Measurements from ENCODE around the gene DKKL1. TPM values are rescaled to one million over a fixed set of nuclear protein-coding genes. Genes with fewer than 3 reads are reported as not detected.
A peak's percentile ranks its signal among the peaks of the same experiment; 100 is the strongest.

The DKKL1 gene
- polyA plus RNA-seq, 1 of the 3 experiments (the other 2 are of a cell fraction), result 0.36 TPM

DNA sequence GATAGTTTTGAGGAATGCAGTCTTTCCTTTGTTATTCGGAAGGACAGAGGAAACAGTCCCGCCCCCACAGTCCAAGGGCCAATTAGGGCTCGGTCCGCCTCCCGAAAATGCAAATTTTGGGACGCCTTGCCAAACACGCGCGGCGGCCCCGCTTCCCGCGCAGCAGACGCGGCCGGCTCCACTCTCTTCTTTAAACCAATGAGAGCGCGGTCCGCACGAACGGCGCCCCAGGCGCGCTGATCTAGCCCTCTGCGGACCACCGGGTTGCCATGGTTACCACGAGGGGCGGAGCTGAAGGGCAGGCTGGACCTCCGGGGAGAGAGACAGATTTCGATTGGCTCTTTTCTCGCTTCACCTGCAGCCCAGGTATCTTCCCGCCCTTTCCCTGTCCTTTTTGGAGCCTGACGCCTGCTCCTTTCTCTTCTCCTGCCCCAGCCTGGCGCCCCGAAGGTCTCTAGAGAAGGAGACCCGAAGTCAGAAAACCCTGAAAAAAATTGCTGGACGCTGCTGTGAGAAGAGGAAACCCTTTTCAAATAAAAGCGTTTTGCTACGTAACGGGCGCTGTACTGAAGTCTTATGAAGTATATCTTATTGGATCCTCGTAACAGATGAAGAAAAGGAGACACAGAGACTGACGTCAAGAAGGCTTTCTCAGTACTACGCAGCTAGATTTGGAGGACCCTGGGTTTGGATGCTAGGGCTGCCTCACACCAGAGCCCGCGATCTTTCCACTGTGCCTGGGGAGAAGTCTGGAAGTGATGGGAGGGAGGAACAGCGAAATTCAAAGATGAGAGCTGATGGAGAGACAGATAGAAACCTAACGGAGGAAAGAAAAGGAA lies 57.6 kb downstream of the DKKL1 start:
- Histone ChIP-seq H3K9me3 (no peaks in the 10 kb centered on the region), H3K4me1 (ENCODE audit: control insufficient read depth in 1 of 2, insufficient read depth in 2 of 2, low read depth in 1 of 2, low read length in 1 of 2) (peaks cover 0 to 4% of the 10 kb centered on the region in 2 experiments; a peak in 2 of 4 replicates), H3F3A (replicated peaks; ENCODE audit: insufficient read depth) (peaks cover 11% of the 10 kb centered on the region), H3K9ac (no peak overlapping the region), H3K4me2 (no peak overlapping the region; the same call in 1 of the 2 replicates), H3K4me3 (ENCODE audit: low read depth in 2 of 2, low read length in 1 of 2) (peak overlapping the region in 1 of 2 experiments; percentile 14; a peak in 2 of 4 replicates), H3K9me2 (no peaks in the 10 kb centered on the region), H3K79me2 (ENCODE audit: insufficient read depth) (no peaks in the 10 kb centered on the region), H3K36me3 (replicated peaks in 1 of 2; ENCODE audit: control insufficient read depth in 1 of 2, insufficient read depth in 2 of 2, low read length in 1 of 2) (no peaks in the 10 kb centered on the region), H2AFZ (ENCODE audit: low read depth) (no peak overlapping the region), H3K27ac (ENCODE audit: low read depth in 2 of 2, low read length in 1 of 2) (no peak overlapping the region), H3K27me3 (ENCODE audit: insufficient read depth) (peaks cover 99% of the 10 kb centered on the region), H4K20me1 (ENCODE audit: insufficient read depth) (no peaks in the 10 kb centered on the region)
- 0 out of 2 replicates have a peak, but pooled peaks have one; percentile 28 for TF ChIP-seq EZH2phosphoT487 (IDR thresholded peaks at IDR 0.05; ENCODE audit: borderline replicate concordance, low read depth)
- no peak for TF ChIP-seq RCOR1 (IDR thresholded peaks at IDR 0.05; ENCODE audit: low read length)
- ChIA-PET CTCF (interaction anchor here (0.7 to 17.5 kb wide), 8 partner anchors 9 to 196 kb away, joined by 3 to 108 read pairs (median 5); partner anchors contain the start of gene FLT3LG), POLR2A (interaction anchor here (1.0 kb wide), 1 partner anchor 31 kb away, joined by 3 read pairs; the partner anchor contains the start of gene PIH1D1)
- DNase-seq, result peak; percentile 95
- WGBS (ENCODE audit: low lambda C conversion rate), result 13% methylated on average over 41 of the region's 48 CpGs

DNA sequence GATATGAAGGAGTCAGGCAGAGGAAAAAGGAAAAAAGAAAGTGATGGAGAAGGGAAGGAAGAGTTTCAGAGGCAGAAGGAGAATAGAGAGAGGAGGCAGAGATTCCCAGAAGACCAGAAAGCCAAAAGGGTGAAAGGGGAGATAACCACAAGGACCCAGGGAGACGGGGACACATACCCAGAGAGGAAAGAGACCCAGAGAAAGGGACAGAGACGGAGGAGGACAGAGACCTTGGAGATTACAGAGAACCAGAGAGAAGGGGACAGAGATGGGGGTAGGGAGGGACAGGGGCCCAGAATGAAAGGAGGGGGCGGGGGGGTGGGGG lies 58.2 kb downstream of the DKKL1 start:
- Histone ChIP-seq H3K4me1 (ENCODE audit: control insufficient read depth in 1 of 2, insufficient read depth in 2 of 2, low read depth in 1 of 2, low read length in 1 of 2) (peaks cover 0 to 4% of the 10 kb centered on the region in 2 experiments; a peak in 2 of 4 replicates), H3K79me2 (ENCODE audit: insufficient read depth) (no peaks in the 10 kb centered on the region), H3K9ac (no peak overlapping the region), H3K27me3 (ENCODE audit: insufficient read depth) (peaks cover 99% of the 10 kb centered on the region), H3K9me3 (no peaks in the 10 kb centered on the region), H3K36me3 (replicated peaks in 1 of 2; ENCODE audit: control insufficient read depth in 1 of 2, insufficient read depth in 2 of 2, low read length in 1 of 2) (no peaks in the 10 kb centered on the region), H4K20me1 (ENCODE audit: insufficient read depth) (no peaks in the 10 kb centered on the region), H2AFZ (ENCODE audit: low read depth) (no peak overlapping the region), H3K27ac (ENCODE audit: low read depth in 2 of 2, low read length in 1 of 2) (no peak overlapping the region), H3K9me2 (no peaks in the 10 kb centered on the region), H3K4me2 (no peak overlapping the region; the same call in 1 of the 2 replicates), H3F3A (replicated peaks; ENCODE audit: insufficient read depth) (peaks cover 11% of the 10 kb centered on the region), H3K4me3 (ENCODE audit: low read depth in 2 of 2, low read length in 1 of 2) (no peak overlapping the region)
- ChIA-PET CTCF (interaction anchor here (0.6 to 17.5 kb wide), 8 partner anchors 9 to 57 kb away, joined by 3 to 108 read pairs (median 4); no protein-coding TSS in a partner anchor), POLR2A (no interaction called here)
- DNase-seq, result no peak
- 10% methylated on average over 3 of the region's 3 CpGs for WGBS (ENCODE audit: low lambda C conversion rate)
- TF ChIP-seq FOXJ3 (CRISPR knock-in tag; IDR thresholded peaks at IDR 0.05), result no peak
- no peak for TF ChIP-seq RFX5 (IDR thresholded peaks at IDR 0.05; ENCODE audit: low read length)
- no peak for TF ChIP-seq ELF1 (IDR thresholded peaks at IDR 0.05)
- TF ChIP-seq SIN3A (IDR thresholded peaks at IDR 0.05; ENCODE audit: borderline replicate concordance, low read depth, low read length), result no peak
- no peak for TF ChIP-seq RAD21 (IDR thresholded peaks at IDR 0.05; ENCODE audit: low read length)
- no peak for TF ChIP-seq FOSL2 (IDR thresholded peaks at IDR 0.05; ENCODE audit: borderline replicate concordance, low read depth)
- TF ChIP-seq, protein P1, sequence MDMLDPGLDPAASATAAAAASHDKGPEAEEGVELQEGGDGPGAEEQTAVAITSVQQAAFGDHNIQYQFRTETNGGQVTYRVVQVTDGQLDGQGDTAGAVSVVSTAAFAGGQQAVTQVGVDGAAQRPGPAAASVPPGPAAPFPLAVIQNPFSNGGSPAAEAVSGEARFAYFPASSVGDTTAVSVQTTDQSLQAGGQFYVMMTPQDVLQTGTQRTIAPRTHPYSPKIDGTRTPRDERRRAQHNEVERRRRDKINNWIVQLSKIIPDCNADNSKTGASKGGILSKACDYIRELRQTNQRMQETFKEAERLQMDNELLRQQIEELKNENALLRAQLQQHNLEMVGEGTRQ (IDR thresholded peaks at IDR 0.05; ENCODE audit: borderline replicate concordance, low read depth, low read length), result no peak
- TF ChIP-seq SMC3 (IDR thresholded peaks at IDR 0.05; ENCODE audit: low read depth, low read length), result no peak
- TF ChIP-seq, protein P2, sequence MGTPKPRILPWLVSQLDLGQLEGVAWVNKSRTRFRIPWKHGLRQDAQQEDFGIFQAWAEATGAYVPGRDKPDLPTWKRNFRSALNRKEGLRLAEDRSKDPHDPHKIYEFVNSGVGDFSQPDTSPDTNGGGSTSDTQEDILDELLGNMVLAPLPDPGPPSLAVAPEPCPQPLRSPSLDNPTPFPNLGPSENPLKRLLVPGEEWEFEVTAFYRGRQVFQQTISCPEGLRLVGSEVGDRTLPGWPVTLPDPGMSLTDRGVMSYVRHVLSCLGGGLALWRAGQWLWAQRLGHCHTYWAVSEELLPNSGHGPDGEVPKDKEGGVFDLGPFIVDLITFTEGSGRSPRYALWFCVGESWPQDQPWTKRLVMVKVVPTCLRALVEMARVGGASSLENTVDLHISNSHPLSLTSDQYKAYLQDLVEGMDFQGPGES (IDR thresholded peaks at IDR 0.05; ENCODE audit: low read depth, low read length), result no peak
- TF ChIP-seq, protein P3, sequence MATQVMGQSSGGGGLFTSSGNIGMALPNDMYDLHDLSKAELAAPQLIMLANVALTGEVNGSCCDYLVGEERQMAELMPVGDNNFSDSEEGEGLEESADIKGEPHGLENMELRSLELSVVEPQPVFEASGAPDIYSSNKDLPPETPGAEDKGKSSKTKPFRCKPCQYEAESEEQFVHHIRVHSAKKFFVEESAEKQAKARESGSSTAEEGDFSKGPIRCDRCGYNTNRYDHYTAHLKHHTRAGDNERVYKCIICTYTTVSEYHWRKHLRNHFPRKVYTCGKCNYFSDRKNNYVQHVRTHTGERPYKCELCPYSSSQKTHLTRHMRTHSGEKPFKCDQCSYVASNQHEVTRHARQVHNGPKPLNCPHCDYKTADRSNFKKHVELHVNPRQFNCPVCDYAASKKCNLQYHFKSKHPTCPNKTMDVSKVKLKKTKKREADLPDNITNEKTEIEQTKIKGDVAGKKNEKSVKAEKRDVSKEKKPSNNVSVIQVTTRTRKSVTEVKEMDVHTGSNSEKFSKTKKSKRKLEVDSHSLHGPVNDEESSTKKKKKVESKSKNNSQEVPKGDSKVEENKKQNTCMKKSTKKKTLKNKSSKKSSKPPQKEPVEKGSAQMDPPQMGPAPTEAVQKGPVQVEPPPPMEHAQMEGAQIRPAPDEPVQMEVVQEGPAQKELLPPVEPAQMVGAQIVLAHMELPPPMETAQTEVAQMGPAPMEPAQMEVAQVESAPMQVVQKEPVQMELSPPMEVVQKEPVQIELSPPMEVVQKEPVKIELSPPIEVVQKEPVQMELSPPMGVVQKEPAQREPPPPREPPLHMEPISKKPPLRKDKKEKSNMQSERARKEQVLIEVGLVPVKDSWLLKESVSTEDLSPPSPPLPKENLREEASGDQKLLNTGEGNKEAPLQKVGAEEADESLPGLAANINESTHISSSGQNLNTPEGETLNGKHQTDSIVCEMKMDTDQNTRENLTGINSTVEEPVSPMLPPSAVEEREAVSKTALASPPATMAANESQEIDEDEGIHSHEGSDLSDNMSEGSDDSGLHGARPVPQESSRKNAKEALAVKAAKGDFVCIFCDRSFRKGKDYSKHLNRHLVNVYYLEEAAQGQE (IDR thresholded peaks at IDR 0.05; ENCODE audit: low read depth, low read length), result no peak
- TF ChIP-seq, protein P4, sequence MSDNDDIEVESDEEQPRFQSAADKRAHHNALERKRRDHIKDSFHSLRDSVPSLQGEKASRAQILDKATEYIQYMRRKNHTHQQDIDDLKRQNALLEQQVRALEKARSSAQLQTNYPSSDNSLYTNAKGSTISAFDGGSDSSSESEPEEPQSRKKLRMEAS (IDR thresholded peaks at IDR 0.05; ENCODE audit: low read depth), result no peak
- TF ChIP-seq GABPA (IDR thresholded peaks at IDR 0.05; ENCODE audit: low read depth), result no peak

Data from SK-N-SH (cell line).